Peyer's patch (tissue), 4 donors: Measurements from ENCODE around the gene NEMF. TPM values are rescaled to one million over a fixed set of nuclear protein-coding genes. Genes with fewer than 3 reads are reported as not detected.

ENCODE experiments used
- DNase-seq, 3 donors: peaks; one replicate each; pipeline ENCODE4 v3.0.0-alpha.2; 2017 to 2019
- H3K27ac ChIP-seq, 4 donors: fragments of 200-600 bp; sonication (generic); one replicate each; pipeline ENCODE4 v1.5.1; 2016 to 2019
- H3K27me3 ChIP-seq, 2 donors: fragments of 200-600 bp; sonication (generic); one replicate each; pipeline ENCODE4 v1.5.1; 2019
- H3K36me3 ChIP-seq, 3 donors: fragments of 200-600 bp; sonication (generic); one replicate each; pipeline ENCODE4 v1.5.1; 2016 to 2019
- H3K4me1 ChIP-seq, 4 donors: fragments of 200-600 bp; sonication (generic); one replicate each; pipeline ENCODE4 v1.5.1; 2016 to 2019
- H3K4me3 ChIP-seq, 4 donors: fragments of 200-600 bp; sonication (generic); 1 replicate in 3 of 4; 2 replicates in 1 of 4; pipeline ENCODE4 v1.5.1; 2016 to 2019; ENCODE audit warnings: mild to moderate bottlenecking in 1 of 4
- H3K9me3 ChIP-seq, 4 donors: fragments of 200-600 bp; sonication (generic); one replicate each; pipeline ENCODE4 v1.5.1; 2016 to 2019; ENCODE audit warnings: mild to moderate bottlenecking in 1 of 4
- POLR2A ChIP-seq, 2 donors: fragments of 450-650 bp; IDR thresholded peaks; one replicate each; pipeline ENCODE4 v1.5.1; 2017; ENCODE audit warnings: antibody characterized with exemption in 2 of 2, mild to moderate bottlenecking in 2 of 2, moderate library complexity in 2 of 2
- total RNA-seq, 4 donors: library from RNA; depleted of rRNA; stranded (reverse); fragments of >200 nt; gene quantifications; one replicate each; pipeline ENCODE4 v1.1.0, GENCODE V29; 2016
- TF ChIP-seq, protein P1 (sequence below), 6 experiments: fragments of 450-650 bp in 4 of 6; fragments of 200-600 bp in 2 of 6; sonication (generic) in 1 of 6; IDR thresholded peaks; one replicate each; pipeline ENCODE4 v1.5.1; 2017 to 2019; ENCODE audit warnings: antibody characterized with exemption in 6 of 6, mild to moderate bottlenecking in 3 of 6, moderate library complexity in 1 of 6

NEMF gene
- total RNA-seq, 4 donors from 2014 or later = 114 to 413 (median 145) TPM

DNA sequence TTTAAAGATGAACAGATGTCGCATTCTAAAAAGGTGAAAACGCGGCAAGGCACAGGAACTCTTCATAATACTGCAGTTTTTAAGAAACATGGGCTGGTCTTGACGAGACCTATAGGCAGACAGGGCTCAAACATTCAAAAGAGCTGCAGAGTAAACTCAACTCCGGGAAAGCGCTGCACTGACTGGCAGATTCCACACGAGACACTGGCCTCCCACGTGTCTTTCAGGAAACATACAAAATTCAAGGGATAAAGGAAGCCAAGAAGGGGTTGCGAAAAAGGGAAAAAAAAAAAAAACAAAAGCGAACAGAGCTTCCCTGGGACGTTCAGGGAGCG, 39.7 kb upstream of the NEMF start:
- DNase-seq = peak in 2 of 3 donors; percentile 65 to 84
- Histone ChIP-seq H3K4me1 (peaks cover 0 to 17% (median 6%) of the 10 kb centered on the region in 4 donors), H3K36me3 (peaks cover 0 to 11% (median 0%) of the 10 kb centered on the region in 3 donors), H3K27ac (peak overlapping the region; percentile 100), H3K4me3 (peak overlapping the region; percentile 95 to 99 (median 98)), H3K9me3 (no peaks in the 10 kb centered on the region), H3K27me3 (no peaks in the 10 kb centered on the region)
- TF ChIP-seq, protein P1, sequence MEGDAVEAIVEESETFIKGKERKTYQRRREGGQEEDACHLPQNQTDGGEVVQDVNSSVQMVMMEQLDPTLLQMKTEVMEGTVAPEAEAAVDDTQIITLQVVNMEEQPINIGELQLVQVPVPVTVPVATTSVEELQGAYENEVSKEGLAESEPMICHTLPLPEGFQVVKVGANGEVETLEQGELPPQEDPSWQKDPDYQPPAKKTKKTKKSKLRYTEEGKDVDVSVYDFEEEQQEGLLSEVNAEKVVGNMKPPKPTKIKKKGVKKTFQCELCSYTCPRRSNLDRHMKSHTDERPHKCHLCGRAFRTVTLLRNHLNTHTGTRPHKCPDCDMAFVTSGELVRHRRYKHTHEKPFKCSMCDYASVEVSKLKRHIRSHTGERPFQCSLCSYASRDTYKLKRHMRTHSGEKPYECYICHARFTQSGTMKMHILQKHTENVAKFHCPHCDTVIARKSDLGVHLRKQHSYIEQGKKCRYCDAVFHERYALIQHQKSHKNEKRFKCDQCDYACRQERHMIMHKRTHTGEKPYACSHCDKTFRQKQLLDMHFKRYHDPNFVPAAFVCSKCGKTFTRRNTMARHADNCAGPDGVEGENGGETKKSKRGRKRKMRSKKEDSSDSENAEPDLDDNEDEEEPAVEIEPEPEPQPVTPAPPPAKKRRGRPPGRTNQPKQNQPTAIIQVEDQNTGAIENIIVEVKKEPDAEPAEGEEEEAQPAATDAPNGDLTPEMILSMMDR (IDR thresholded peaks at IDR 0.05) = peak in 1 of 6 experiments; percentile 22
- no peak for TF ChIP-seq POLR2A (IDR thresholded peaks at IDR 0.05)

- Histone ChIP-seq H3K4me3 (no peak overlapping the region), H3K27ac (peak overlapping the region in 1 of 4 donors; percentile 31), H3K36me3 (no peaks in the 10 kb centered on the region), H3K27me3 (no peaks in the 10 kb centered on the region), H3K9me3 (no peaks in the 10 kb centered on the region), H3K4me1 (no peaks in the 10 kb centered on the region)
- no peak for DNase-seq
- TF ChIP-seq POLR2A (IDR thresholded peaks at IDR 0.05) = no peak
- TF ChIP-seq, protein P1 (IDR thresholded peaks at IDR 0.05) = no peak
These were observed 35.7 kb upstream of the NEMF start for GRCh38 chr14:49888293-49888692.

- no peak overlapping the region for H3K4me3 ChIP-seq
- H3K27ac ChIP-seq = peak overlapping the region in 1 of 4 donors; percentile 25
- H3K27me3 ChIP-seq = no peaks in the 10 kb centered on the region
- TF ChIP-seq POLR2A (IDR thresholded peaks at IDR 0.05) = no peak
- TF ChIP-seq, protein P1 (IDR thresholded peaks at IDR 0.05) = no peak
- H3K36me3 ChIP-seq = no peaks in the 10 kb centered on the region
- H3K4me1 ChIP-seq = no peaks in the 10 kb centered on the region
- no peak for DNase-seq
- H3K9me3 ChIP-seq = no peaks in the 10 kb centered on the region
These were observed 33.9 kb upstream of the NEMF start for GRCh38 chr14:49886523-49886922.

DNA sequence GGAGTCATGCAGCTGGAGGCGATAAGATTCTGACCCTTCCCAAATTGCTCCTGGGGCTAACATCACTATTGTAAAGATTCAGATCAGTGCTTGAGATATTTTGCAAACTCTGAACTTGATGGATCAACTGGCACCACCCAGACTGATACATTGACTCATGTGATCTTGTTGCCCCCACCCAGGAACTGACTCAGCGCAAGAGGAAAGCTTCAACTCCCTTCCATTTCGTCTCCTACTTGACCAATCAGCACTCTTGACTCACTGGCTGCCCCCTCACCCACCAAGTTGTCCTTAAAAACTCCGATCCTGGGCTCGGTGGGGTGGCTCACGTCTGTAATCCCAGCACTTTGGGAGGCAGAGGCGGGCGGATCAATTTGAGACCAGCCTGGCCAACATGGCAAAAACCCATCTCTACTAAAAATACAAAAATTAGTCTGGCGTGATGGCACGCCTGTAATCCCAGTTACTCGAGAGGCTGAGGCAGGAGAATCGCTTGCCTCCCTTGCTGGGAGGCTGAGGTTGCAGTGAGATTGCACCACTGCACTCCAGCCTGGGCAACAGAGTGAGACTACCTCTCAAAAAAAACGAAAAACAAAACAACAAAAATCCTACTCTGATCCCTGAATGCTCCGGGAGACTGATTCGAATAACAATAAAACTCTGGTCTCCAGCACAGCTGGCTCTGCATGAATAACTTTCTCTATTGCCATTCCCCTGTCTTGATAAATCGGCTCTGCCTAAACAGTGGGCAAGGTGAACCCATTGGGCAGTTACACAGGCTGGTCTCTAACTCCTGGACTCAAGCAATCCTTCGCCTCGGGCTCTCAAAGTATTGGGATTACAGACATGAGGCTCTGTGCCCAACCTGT, 30.5 kb upstream of the NEMF start:
- Histone ChIP-seq H3K9me3 (no peaks in the 10 kb centered on the region), H3K36me3 (no peaks in the 10 kb centered on the region), H3K4me1 (peaks cover 0 to 7% (median 0%) of the 10 kb centered on the region in 4 donors), H3K27me3 (no peaks in the 10 kb centered on the region), H3K4me3 (no peak overlapping the region), H3K27ac (no peak overlapping the region)
- TF ChIP-seq, protein P1 (IDR thresholded peaks at IDR 0.05) = no peak
- no peak for TF ChIP-seq POLR2A (IDR thresholded peaks at IDR 0.05)
- no peak for DNase-seq

DNA sequence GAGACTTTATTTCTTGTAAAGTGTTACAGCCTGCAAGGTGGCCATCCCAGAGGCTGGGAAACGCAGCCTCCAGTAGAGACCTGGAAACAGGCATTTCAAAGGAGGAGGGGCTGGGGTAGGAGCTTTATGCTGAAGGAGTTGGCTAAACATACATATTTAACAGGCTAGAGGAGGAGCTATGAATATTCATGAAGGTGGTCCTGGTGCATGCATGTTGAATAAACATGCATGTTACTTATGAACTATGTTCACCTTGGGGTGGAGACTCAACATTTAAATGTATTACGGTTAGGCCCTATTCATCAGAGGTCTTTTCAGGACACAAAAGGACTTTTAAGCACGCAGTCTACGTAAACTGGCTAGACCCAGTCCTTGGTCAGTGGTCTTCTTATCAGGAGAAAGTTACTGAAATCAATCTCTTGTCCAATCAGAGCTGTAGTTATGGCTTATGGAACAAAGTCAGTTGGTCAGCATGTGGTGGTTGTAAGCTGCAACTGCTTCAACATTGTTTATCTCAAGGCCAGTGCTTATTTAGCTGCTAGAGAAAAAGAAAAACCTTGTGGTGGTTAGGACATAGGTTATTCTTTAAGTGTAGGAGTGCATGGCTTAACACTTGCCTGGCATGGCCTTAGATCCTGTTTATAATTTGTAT, 28.9 kb upstream of the NEMF start:
- no peak for DNase-seq
- peaks cover 0 to 7% (median 0%) of the 10 kb centered on the region in 4 donors for H3K4me1 ChIP-seq
- no peak overlapping the region for H3K4me3 ChIP-seq
- TF ChIP-seq POLR2A (IDR thresholded peaks at IDR 0.05) = no peak
- TF ChIP-seq, protein P1 (IDR thresholded peaks at IDR 0.05) = no peak
- H3K27me3 ChIP-seq = no peaks in the 10 kb centered on the region
- H3K9me3 ChIP-seq = no peaks in the 10 kb centered on the region
- no peaks in the 10 kb centered on the region for H3K36me3 ChIP-seq
- H3K27ac ChIP-seq = peak overlapping the region in 2 of 4 donors; percentile 71 to 80
